HepG2 (cell line): ENCODE results near the gene SRF. TPM values are rescaled to one million over a fixed set of nuclear protein-coding genes. Genes with fewer than 3 reads are reported as not detected.

Experiments
- ATF7 ChIP-seq, 2 experiments: fragments of 450-650 bp in 1 of 2; sonication (generic) in 1 of 2; formaldehyde crosslinking in 1 of 2; IDR thresholded peaks; 2 replicates each; pipeline versions ENCODE4 v1.4.0 to v1.6.1; 2016 to 2020; ENCODE audit warnings: antibody characterized with exemption in 1 of 2, mild to moderate bottlenecking in 1 of 2, missing genetic modification reagents in 1 of 2
- GLI4 ChIP-seq: sonication (generic); formaldehyde crosslinking; IDR thresholded peaks from 2 replicates; pipeline ENCODE4 v1.5.1; 2020; ENCODE audit warnings: missing genetic modification reagents, mild to moderate bottlenecking, moderate library complexity, borderline replicate concordance
- HMGA1 ChIP-seq: sonication (generic); formaldehyde crosslinking; conservative IDR thresholded peaks from 2 replicates; pipeline ENCODE4 v1.4.0; 2020; ENCODE audit warnings: missing genetic modification reagents
- MXD4 ChIP-seq: IDR thresholded peaks from 2 replicates; pipeline ENCODE4 v1.6.1; 2016; ENCODE audit warnings: mild to moderate bottlenecking, missing biosample characterization, missing genetic modification reagents
- NR1H2 ChIP-seq: sonication (generic); formaldehyde crosslinking; IDR thresholded peaks from 2 replicates; pipeline ENCODE4 v1.8.1; 2022; ENCODE audit warnings: low read depth, missing genetic modification reagents, borderline replicate concordance
- RARG ChIP-seq: sonication (generic); formaldehyde crosslinking; IDR thresholded peaks from 2 replicates; pipeline ENCODE4 v1.4.0; 2020; ENCODE audit warnings: low read depth, mild to moderate bottlenecking, missing genetic modification reagents
- REXO4 ChIP-seq: sonication (generic); formaldehyde crosslinking; IDR thresholded peaks from 2 replicates; pipeline ENCODE4 v1.8.0; 2022; ENCODE audit warnings: missing genetic modification reagents, mild to moderate bottlenecking, borderline replicate concordance
- SRSF1 ChIP-seq: fragments of 200-400 bp; formaldehyde crosslinking; optimal IDR thresholded peaks from 2 replicates; pipeline ENCODE3; 2017; ENCODE audit warnings: mild to moderate bottlenecking, low read depth, low read length, moderate library complexity
- SUZ12 ChIP-seq: fragments of 150-350 bp; IDR thresholded peaks from 2 replicates; pipeline ENCODE4 v1.6.1; 2014; ENCODE audit warnings: low read depth, low read length
- ZNF274 ChIP-seq: sonication (generic); formaldehyde crosslinking; IDR thresholded peaks from 2 replicates; pipeline ENCODE4 v1.5.1; 2020; ENCODE audit warnings: mild to moderate bottlenecking, missing genetic modification reagents
- ZNF333 ChIP-seq: sonication (generic); formaldehyde crosslinking; IDR thresholded peaks from 2 replicates; pipeline ENCODE4 v1.4.0; 2020; ENCODE audit warnings: mild to moderate bottlenecking, missing genetic modification reagents, borderline replicate concordance
- ZNF563 ChIP-seq: sonication (generic); formaldehyde crosslinking; IDR thresholded peaks from 2 replicates; pipeline ENCODE4 v1.8.0; 2022; ENCODE audit warnings: mild to moderate bottlenecking, moderate library complexity, missing genetic modification reagents
- ZNF724P ChIP-seq: sonication (generic); formaldehyde crosslinking; IDR thresholded peaks from 2 replicates; pipeline ENCODE4 v1.8.0; 2022; ENCODE audit warnings: missing genetic modification reagents, borderline replicate concordance
- polyA plus RNA-seq, 8 experiments: library from polyadenylated mRNA; depleted of rRNA in 3 of 8; stranded (reverse) in 7 of 8; unstranded in 1 of 8; fragments of >200 nt; fragmentation: Illumina TruSeq in 4 of 8; extraction: Trizol in 4 of 8; gene quantifications; 2 replicates each; pipeline versions ENCODE4 v1.2.1 to v1.2.3, GENCODE V29; 2011 to 2016; ENCODE audit warnings: low read depth in 4 of 8, missing spikeins in 1 of 8, mixed read lengths in 1 of 8; ENCODE audit not compliant: insufficient read depth in 1 of 8
- total RNA-seq, 5 experiments: library from RNA; depleted of rRNA; stranded (reverse); fragments of >200 nt; fragmentation: Illumina TruSeq; extraction: Trizol; gene quantifications; 2 replicates each; pipeline ENCODE4 v1.2.3, GENCODE V29; 2016; ENCODE audit warnings: low read depth in 1 of 5
- TF ChIP-seq, protein P1 (sequence below): sonication (generic); formaldehyde crosslinking; IDR thresholded peaks from 2 replicates; pipeline ENCODE4 v1.9.0; 2021; ENCODE audit warnings: mild to moderate bottlenecking, missing genetic modification reagents
- TF ChIP-seq, protein P2 (sequence below): sonication (generic); formaldehyde crosslinking; IDR thresholded peaks from 2 replicates; pipeline ENCODE4 v1.5.0; 2020; ENCODE audit warnings: mild to moderate bottlenecking, missing genetic modification reagents
- TF ChIP-seq, protein P3 (sequence below): conservative IDR thresholded peaks from 2 replicates; pipeline ENCODE4 v1.6.1; 2018; ENCODE audit warnings: missing genetic modification reagents
- TF ChIP-seq, protein P4 (sequence below): sonication (generic); formaldehyde crosslinking; IDR thresholded peaks from 2 replicates; pipeline ENCODE4 v1.8.0; 2022; ENCODE audit warnings: missing genetic modification reagents, mild to moderate bottlenecking, moderate library complexity, borderline replicate concordance

Gene SRF
- total and polyA plus RNA-seq, 2 of the 13 experiments (the other 11 are each of a cell fraction or from before 2014, with no cell fraction given): 25.5 to 44.1 TPM

DNA sequence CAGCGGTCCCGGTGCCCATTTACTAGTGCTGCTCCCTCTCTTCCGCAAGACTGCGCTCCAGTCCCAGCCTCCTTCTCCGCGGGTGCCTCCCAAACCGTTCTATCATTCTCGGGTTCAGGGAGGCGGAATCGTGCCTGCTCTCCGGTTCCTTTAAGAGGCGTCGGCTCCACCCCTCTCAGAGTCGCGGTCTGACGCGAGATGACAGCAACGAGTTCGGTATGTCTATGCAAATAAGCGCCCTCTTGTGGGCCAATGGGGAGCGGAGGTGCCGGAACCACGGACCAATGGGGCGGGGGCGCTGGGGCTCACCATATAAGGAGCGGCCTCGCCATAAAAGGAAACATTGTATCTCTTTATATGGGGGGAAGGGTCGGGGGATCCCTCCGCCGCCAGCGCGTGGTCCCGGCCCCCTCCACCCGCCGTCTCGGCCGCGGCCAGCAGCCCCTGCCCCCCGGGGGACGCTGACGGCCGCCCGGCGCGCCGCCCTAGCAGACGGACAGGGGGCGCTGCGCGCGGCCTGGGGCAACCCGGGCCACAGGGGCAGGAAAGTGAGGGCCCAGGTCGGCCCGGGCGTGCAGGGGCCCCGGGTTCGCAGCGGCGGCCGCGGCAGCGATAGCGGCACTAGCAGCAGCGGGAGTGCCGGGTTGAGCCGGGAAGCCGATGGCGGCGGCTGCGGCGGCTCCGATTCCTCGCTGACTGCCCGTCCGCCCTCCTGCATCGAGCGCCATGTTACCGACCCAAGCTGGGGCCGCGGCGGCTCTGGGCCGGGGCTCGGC is at the start of gene SRF (continued):
- TF ChIP-seq SUZ12 (no peak), MXD4 (CRISPR knock-in tag) (0 out of 2 replicates have a peak, but pooled peaks have one; percentile 36), ZNF724P (CRISPR knock-in tag) (no peak; the same call in 1 of the 2 replicates), ZNF563 (no peak; the same call in 1 of the 2 replicates), HMGA1 (CRISPR knock-in tag) (no peak), RARG (no peak), NR1H2 (peak; percentile 70; the same call in 1 of the 2 replicates), ATF7 (IDR thresholded peaks at IDR 0.05) (no peak), ATF7 (CRISPR knock-in tag; IDR thresholded peaks at IDR 0.05) (no peak), GLI4 (CRISPR knock-in tag) (no peak), SRSF1 (peak; percentile 17), ZNF274 (CRISPR knock-in tag) (no peak; the same call in 1 of the 2 replicates), REXO4 (no peak), ZNF333 (CRISPR knock-in tag) (no peak; the same call in 1 of the 2 replicates)
- TF ChIP-seq, protein P1, sequence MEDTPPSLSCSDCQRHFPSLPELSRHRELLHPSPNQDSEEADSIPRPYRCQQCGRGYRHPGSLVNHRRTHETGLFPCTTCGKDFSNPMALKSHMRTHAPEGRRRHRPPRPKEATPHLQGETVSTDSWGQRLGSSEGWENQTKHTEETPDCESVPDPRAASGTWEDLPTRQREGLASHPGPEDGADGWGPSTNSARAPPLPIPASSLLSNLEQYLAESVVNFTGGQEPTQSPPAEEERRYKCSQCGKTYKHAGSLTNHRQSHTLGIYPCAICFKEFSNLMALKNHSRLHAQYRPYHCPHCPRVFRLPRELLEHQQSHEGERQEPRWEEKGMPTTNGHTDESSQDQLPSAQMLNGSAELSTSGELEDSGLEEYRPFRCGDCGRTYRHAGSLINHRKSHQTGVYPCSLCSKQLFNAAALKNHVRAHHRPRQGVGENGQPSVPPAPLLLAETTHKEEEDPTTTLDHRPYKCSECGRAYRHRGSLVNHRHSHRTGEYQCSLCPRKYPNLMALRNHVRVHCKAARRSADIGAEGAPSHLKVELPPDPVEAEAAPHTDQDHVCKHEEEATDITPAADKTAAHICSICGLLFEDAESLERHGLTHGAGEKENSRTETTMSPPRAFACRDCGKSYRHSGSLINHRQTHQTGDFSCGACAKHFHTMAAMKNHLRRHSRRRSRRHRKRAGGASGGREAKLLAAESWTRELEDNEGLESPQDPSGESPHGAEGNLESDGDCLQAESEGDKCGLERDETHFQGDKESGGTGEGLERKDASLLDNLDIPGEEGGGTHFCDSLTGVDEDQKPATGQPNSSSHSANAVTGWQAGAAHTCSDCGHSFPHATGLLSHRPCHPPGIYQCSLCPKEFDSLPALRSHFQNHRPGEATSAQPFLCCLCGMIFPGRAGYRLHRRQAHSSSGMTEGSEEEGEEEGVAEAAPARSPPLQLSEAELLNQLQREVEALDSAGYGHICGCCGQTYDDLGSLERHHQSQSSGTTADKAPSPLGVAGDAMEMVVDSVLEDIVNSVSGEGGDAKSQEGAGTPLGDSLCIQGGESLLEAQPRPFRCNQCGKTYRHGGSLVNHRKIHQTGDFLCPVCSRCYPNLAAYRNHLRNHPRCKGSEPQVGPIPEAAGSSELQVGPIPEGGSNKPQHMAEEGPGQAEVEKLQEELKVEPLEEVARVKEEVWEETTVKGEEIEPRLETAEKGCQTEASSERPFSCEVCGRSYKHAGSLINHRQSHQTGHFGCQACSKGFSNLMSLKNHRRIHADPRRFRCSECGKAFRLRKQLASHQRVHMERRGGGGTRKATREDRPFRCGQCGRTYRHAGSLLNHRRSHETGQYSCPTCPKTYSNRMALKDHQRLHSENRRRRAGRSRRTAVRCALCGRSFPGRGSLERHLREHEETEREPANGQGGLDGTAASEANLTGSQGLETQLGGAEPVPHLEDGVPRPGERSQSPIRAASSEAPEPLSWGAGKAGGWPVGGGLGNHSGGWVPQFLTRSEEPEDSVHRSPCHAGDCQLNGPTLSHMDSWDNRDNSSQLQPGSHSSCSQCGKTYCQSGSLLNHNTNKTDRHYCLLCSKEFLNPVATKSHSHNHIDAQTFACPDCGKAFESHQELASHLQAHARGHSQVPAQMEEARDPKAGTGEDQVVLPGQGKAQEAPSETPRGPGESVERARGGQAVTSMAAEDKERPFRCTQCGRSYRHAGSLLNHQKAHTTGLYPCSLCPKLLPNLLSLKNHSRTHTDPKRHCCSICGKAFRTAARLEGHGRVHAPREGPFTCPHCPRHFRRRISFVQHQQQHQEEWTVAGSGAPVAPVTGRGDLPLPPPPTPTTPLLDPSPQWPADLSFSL (CRISPR knock-in tag): no peak
- TF ChIP-seq, protein P2, sequence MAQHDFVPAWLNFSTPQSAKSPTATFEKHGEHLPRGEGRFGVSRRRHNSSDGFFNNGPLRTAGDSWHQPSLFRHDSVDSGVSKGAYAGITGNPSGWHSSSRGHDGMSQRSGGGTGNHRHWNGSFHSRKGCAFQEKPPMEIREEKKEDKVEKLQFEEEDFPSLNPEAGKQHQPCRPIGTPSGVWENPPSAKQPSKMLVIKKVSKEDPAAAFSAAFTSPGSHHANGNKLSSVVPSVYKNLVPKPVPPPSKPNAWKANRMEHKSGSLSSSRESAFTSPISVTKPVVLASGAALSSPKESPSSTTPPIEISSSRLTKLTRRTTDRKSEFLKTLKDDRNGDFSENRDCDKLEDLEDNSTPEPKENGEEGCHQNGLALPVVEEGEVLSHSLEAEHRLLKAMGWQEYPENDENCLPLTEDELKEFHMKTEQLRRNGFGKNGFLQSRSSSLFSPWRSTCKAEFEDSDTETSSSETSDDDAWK: no peak
- TF ChIP-seq, protein P3, sequence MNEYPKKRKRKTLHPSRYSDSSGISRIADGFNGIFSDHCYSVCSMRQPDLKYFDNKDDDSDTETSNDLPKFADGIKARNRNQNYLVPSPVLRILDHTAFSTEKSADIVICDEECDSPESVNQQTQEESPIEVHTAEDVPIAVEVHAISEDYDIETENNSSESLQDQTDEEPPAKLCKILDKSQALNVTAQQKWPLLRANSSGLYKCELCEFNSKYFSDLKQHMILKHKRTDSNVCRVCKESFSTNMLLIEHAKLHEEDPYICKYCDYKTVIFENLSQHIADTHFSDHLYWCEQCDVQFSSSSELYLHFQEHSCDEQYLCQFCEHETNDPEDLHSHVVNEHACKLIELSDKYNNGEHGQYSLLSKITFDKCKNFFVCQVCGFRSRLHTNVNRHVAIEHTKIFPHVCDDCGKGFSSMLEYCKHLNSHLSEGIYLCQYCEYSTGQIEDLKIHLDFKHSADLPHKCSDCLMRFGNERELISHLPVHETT (CRISPR knock-in tag): no peak
- TF ChIP-seq, protein P4, sequence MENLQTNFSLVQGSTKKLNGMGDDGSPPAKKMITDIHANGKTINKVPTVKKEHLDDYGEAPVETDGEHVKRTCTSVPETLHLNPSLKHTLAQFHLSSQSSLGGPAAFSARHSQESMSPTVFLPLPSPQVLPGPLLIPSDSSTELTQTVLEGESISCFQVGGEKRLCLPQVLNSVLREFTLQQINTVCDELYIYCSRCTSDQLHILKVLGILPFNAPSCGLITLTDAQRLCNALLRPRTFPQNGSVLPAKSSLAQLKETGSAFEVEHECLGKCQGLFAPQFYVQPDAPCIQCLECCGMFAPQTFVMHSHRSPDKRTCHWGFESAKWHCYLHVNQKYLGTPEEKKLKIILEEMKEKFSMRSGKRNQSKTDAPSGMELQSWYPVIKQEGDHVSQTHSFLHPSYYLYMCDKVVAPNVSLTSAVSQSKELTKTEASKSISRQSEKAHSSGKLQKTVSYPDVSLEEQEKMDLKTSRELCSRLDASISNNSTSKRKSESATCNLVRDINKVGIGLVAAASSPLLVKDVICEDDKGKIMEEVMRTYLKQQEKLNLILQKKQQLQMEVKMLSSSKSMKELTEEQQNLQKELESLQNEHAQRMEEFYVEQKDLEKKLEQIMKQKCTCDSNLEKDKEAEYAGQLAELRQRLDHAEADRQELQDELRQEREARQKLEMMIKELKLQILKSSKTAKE (CRISPR knock-in tag): peak; percentile 61; the same call in 1 of the 2 replicates
